H9 (cell line): ENCODE measurements around the gene RPRD1B. TPM values are rescaled to one million over a fixed set of nuclear protein-coding genes. Genes with fewer than 3 reads are reported as not detected.

Source experiments
- DNase-seq: peaks from one replicate; pipeline ENCODE4 v3.0.0-alpha.2; 2017
- H2AFZ ChIP-seq: one replicate; pipeline ENCODE4 v1.6.1; 2013; ENCODE audit warnings: mild to moderate bottlenecking, low read length, control low read depth, moderate library complexity
- H2AK5ac ChIP-seq: 2 replicates; pipeline ENCODE4 v1.6.1; 2013; ENCODE audit warnings: low read length, control low read depth, mixed read lengths; ENCODE audit not compliant: insufficient read length
- H2BK120ac ChIP-seq: one replicate; pipeline ENCODE4 v1.6.1; 2013; ENCODE audit warnings: low read depth, mild to moderate bottlenecking, low read length, control low read depth, inconsistent platforms; ENCODE audit not compliant: poor library complexity, severe bottlenecking
- H2BK12ac ChIP-seq: 2 replicates; pipeline ENCODE4 v1.6.1; 2013; ENCODE audit warnings: low read length, control low read depth, mixed read lengths, low read depth; ENCODE audit not compliant: insufficient read length
- H2BK15ac ChIP-seq: 2 replicates; pipeline ENCODE4 v1.6.1; 2013; ENCODE audit warnings: low read depth, low read length, control low read depth
- H2BK20ac ChIP-seq: one replicate; pipeline ENCODE4 v1.6.1; 2013; ENCODE audit warnings: low read depth, mild to moderate bottlenecking, low read length, control low read depth, inconsistent platforms; ENCODE audit not compliant: poor library complexity, severe bottlenecking
- H2BK5ac ChIP-seq: 2 replicates; pipeline ENCODE4 v1.6.1; 2013; ENCODE audit warnings: low read length, control low read depth, mixed read lengths; ENCODE audit not compliant: insufficient read length
- H3K14ac ChIP-seq: 2 replicates; pipeline ENCODE4 v1.6.1; 2013; ENCODE audit warnings: low read length, control low read depth; ENCODE audit not compliant: insufficient read depth
- H3K18ac ChIP-seq: 2 replicates; pipeline ENCODE4 v1.6.1; 2013; ENCODE audit warnings: low read depth, mild to moderate bottlenecking, mixed read lengths, low read length, control low read depth; ENCODE audit not compliant: insufficient read length
- H3K23ac ChIP-seq: 2 replicates; pipeline ENCODE4 v1.6.1; 2013; ENCODE audit warnings: low read length, control low read depth, mixed read lengths, low read depth; ENCODE audit not compliant: insufficient read length
- H3K23me2 ChIP-seq: 2 replicates; pipeline ENCODE4 v1.6.1; 2013; ENCODE audit warnings: low read depth, mild to moderate bottlenecking, mixed read lengths, low read length, control low read depth; ENCODE audit not compliant: insufficient read length, poor library complexity, severe bottlenecking
- H3K27ac ChIP-seq: 2 replicates; pipeline ENCODE4 v1.5.1; 2013; ENCODE audit warnings: low read length, control low read depth, mixed read lengths, low read depth; ENCODE audit not compliant: insufficient read length
- H3K27me3 ChIP-seq: 2 replicates; pipeline ENCODE4 v1.6.1; 2013; ENCODE audit warnings: low read length, control low read depth, inconsistent platforms; ENCODE audit not compliant: insufficient read depth
- H3K4ac ChIP-seq: 2 replicates; pipeline ENCODE4 v1.6.1; 2013; ENCODE audit warnings: low read depth, mild to moderate bottlenecking, control low read depth, inconsistent platforms, low read length, moderate library complexity
- H3K4me1 ChIP-seq: 2 replicates; pipeline ENCODE4 v1.6.1; 2013; ENCODE audit warnings: low read length, control low read depth, inconsistent platforms; ENCODE audit not compliant: insufficient read depth
- H3K4me2 ChIP-seq: 2 replicates; pipeline ENCODE4 v1.6.1; 2013; ENCODE audit warnings: low read length, control low read depth, mixed read lengths; ENCODE audit not compliant: insufficient read length, insufficient read depth
- H3K56ac ChIP-seq: 2 replicates; pipeline ENCODE4 v1.6.1; 2013; ENCODE audit warnings: low read depth, mild to moderate bottlenecking, mixed read lengths, low read length, control low read depth; ENCODE audit not compliant: insufficient read length
- H3K79me1 ChIP-seq: 2 replicates; pipeline ENCODE4 v1.6.1; 2013; ENCODE audit warnings: low read depth, mild to moderate bottlenecking, moderate library complexity, low read length, control low read depth, inconsistent platforms; ENCODE audit not compliant: insufficient read depth, poor library complexity, severe bottlenecking
- H3K79me2 ChIP-seq: 2 replicates; pipeline ENCODE4 v1.6.1; 2013; ENCODE audit warnings: low read length, control low read depth, inconsistent platforms; ENCODE audit not compliant: insufficient read depth
- H3K9ac ChIP-seq: 2 replicates; pipeline ENCODE4 v1.6.1; 2013; ENCODE audit warnings: low read length, control low read depth, mixed read lengths; ENCODE audit not compliant: insufficient read length; ENCODE audit errors: extremely low read depth
- H3K9me3 ChIP-seq: one replicate; pipeline ENCODE4 v1.6.1; 2013; ENCODE audit warnings: low read depth, low read length, inconsistent platforms; ENCODE audit not compliant: control insufficient read depth
- H3T11ph ChIP-seq: one replicate; pipeline ENCODE4 v1.6.1; 2013; ENCODE audit warnings: mild to moderate bottlenecking, low read length, control low read depth, inconsistent platforms
- H4K20me1 ChIP-seq: one replicate; pipeline ENCODE4 v1.6.1; 2013; ENCODE audit not compliant: control insufficient read depth, insufficient read length, insufficient read depth
- H4K5ac ChIP-seq: 2 replicates; pipeline ENCODE4 v1.6.1; 2013; ENCODE audit warnings: low read depth, mild to moderate bottlenecking, mixed read lengths, low read length, control low read depth; ENCODE audit not compliant: insufficient read length
- H4K8ac ChIP-seq: replicated peaks from 2 replicates; pipeline ENCODE4 v1.6.1; 2013; ENCODE audit warnings: low read length, control low read depth, mixed read lengths, low read depth; ENCODE audit not compliant: insufficient read length
- H4K91ac ChIP-seq: 2 replicates; pipeline ENCODE4 v1.6.1; 2013; ENCODE audit warnings: low read depth, mild to moderate bottlenecking, moderate library complexity, mixed read lengths, low read length, control low read depth; ENCODE audit not compliant: insufficient read length
- H3K27ac Mint-ChIP-seq, 3 experiments: 2 replicates in 2 of 3; 3 replicates in 1 of 3; pipeline ENCODE4 v1.8.0; 2020 to 2021; ENCODE audit warnings: mixed read lengths in 3 of 3, mild to moderate bottlenecking in 1 of 3, moderate library complexity in 1 of 3
- H3K27me3 Mint-ChIP-seq: 2 replicates; pipeline ENCODE4 v1.8.0; 2021; ENCODE audit warnings: low read depth, mild to moderate bottlenecking, moderate library complexity, mixed read lengths
- H3K36me3 Mint-ChIP-seq, 3 experiments: 2 replicates in 2 of 3; 3 replicates in 1 of 3; pipeline ENCODE4 v1.8.0; 2020 to 2021; ENCODE audit warnings: low read depth in 3 of 3, mixed read lengths in 3 of 3; ENCODE audit not compliant: insufficient read depth in 1 of 3
- H3K4me1 Mint-ChIP-seq, 2 experiments: 2 replicates each; pipeline ENCODE4 v1.8.0; 2020; ENCODE audit warnings: mixed read lengths in 2 of 2
- H3K4me3 Mint-ChIP-seq, 2 experiments: 2 replicates in 1 of 2; 3 replicates in 1 of 2; pipeline ENCODE4 v1.8.0; 2020 to 2021; ENCODE audit warnings: mild to moderate bottlenecking in 2 of 2, mixed read lengths in 2 of 2, moderate library complexity in 1 of 2
- H3K9me3 Mint-ChIP-seq, 2 experiments: 2 replicates in 1 of 2; 3 replicates in 1 of 2; pipeline ENCODE4 v1.8.0; 2020; ENCODE audit warnings: mild to moderate bottlenecking in 2 of 2, mixed read lengths in 2 of 2, moderate library complexity in 1 of 2
- WGBS: extraction: QIAGEN DNeasy Blood & Tissue Kit; methylation state at CpG from one replicate; pipeline ENCODE4 v1.1.7; 2013; ENCODE audit warnings: missing lambda C conversion rate, low lambda C conversion rate, mixed read lengths; ENCODE audit not compliant: insufficient read length; ENCODE audit errors: extremely low coverage; 5-methylcytosine and 5-hydroxymethylcytosine counted together
- total RNA-seq: library from RNA; stranded (reverse); gene quantifications from 2 replicates; pipeline ENCODE4 v1.2.1, GENCODE V29; 2021
- TF ChIP-seq, protein P1 (sequence below): fragments of 200-600 bp; sonication (generic); conservative IDR thresholded peaks from 3 replicates; pipeline ENCODE4 v1.8.0; 2021; ENCODE audit warnings: antibody characterized with exemption, mild to moderate bottlenecking

RPRD1B gene
- total RNA-seq, 1 experiment from 2014 or later = 34.3 TPM

DNA sequence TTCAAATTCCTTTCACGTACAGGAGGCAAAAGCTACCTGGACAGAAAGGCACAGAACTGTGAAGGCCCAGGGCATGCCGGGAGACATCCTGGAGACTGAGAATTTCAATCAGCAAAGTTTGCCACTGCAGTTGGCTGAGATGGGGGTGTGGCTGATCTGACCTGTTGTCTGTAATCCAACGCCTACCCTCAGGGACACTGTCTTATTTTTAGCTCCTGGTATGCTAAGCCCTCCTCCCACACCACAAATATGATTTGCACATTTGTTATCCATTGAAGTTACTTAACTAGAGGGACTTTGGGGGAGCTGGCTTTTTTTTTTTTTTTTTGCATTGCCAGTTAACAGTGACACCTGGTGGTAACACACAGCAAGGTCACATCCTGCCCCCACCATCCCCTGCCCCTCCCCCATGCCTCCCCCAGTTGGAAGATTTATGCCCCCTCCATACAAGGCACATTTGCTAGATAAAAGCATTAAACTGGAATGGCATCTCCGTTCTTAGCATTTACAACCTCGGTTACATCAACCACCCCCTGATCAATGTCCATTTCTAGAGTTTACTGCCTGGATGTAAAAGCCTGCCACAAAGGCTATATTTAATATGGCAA is 40.6 kb upstream of the RPRD1B start:
- TF ChIP-seq, protein P1, sequence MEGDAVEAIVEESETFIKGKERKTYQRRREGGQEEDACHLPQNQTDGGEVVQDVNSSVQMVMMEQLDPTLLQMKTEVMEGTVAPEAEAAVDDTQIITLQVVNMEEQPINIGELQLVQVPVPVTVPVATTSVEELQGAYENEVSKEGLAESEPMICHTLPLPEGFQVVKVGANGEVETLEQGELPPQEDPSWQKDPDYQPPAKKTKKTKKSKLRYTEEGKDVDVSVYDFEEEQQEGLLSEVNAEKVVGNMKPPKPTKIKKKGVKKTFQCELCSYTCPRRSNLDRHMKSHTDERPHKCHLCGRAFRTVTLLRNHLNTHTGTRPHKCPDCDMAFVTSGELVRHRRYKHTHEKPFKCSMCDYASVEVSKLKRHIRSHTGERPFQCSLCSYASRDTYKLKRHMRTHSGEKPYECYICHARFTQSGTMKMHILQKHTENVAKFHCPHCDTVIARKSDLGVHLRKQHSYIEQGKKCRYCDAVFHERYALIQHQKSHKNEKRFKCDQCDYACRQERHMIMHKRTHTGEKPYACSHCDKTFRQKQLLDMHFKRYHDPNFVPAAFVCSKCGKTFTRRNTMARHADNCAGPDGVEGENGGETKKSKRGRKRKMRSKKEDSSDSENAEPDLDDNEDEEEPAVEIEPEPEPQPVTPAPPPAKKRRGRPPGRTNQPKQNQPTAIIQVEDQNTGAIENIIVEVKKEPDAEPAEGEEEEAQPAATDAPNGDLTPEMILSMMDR = peak; percentile 84
- no peaks in the 10 kb centered on the region for H3K9me3 Mint-ChIP-seq
- H3K27me3 ChIP-seq = no peaks in the 10 kb centered on the region

More for the DNA sequence above, 40.6 kb upstream of the RPRD1B start:
- Histone ChIP-seq H2AK5ac (no peak overlapping the region), H3K23ac (no peak overlapping the region), H2AFZ (no peak overlapping the region), H3T11ph (no peak overlapping the region), H3K4me2 (no peak overlapping the region), H3K9me3 (no peaks in the 10 kb centered on the region), H2BK15ac (no peak overlapping the region), H3K56ac (no peak overlapping the region), H4K20me1 (no peaks in the 10 kb centered on the region), H4K5ac (no peak overlapping the region), H3K4me1 (no peaks in the 10 kb centered on the region), H4K8ac (no peak overlapping the region), H2BK120ac (no peak overlapping the region), H2BK20ac (no peak overlapping the region), H3K23me2 (no peaks in the 10 kb centered on the region), H3K14ac (no peak overlapping the region), H2BK5ac (no peak overlapping the region), H4K91ac (no peak overlapping the region), H2BK12ac (no peak overlapping the region), H3K18ac (no peak overlapping the region), H3K79me2 (no peaks in the 10 kb centered on the region), H3K27ac (no peak overlapping the region), H3K79me1 (no peaks in the 10 kb centered on the region), H3K9ac (no peak overlapping the region), H3K4ac (no peak overlapping the region)
- Mint-ChIP-seq H3K27me3 (no peaks in the 10 kb centered on the region), H3K4me1 (peaks cover 4 to 14% of the 10 kb centered on the region in 2 experiments), H3K4me3 (no peak overlapping the region), H3K36me3 (peaks cover 23 to 64% (median 62%) of the 10 kb centered on the region in 3 experiments; a peak in 6 of 7 replicates), H3K27ac (0 out of 7 replicates have a peak overlapping the region, but pooled peaks of 1 of the 3 experiments have one; percentile 14)
- DNase-seq = no peak
- no CpG with 5 or more reads among the region's 5 CpGs for WGBS
